LNCaP clone FGC (cell line): ENCODE results near the gene LPP.
A peak's percentile ranks its signal among the peaks of the same experiment; 100 is the strongest.

Experiments
- DNase-seq: peaks from one replicate; pipeline ENCODE4 v3.0.0-alpha.2; 2011; ENCODE audit warnings: low read depth
- H3K4me3 ChIP-seq: 2 replicates; pipeline ENCODE4 v1.5.1; 2011; ENCODE audit warnings: mild to moderate bottlenecking, low read depth, low read length, control low read depth
- CTCF ChIP-seq: IDR thresholded peaks from 2 replicates; pipeline ENCODE4 v1.5.1; 2012; ENCODE audit warnings: mild to moderate bottlenecking; ENCODE audit not compliant: control insufficient read depth, insufficient read depth; ENCODE audit errors: extremely low read depth

The LPP gene

GRCh38 chr3:188578576-188579363 is 424.8 kb downstream of the LPP start:
- H3K4me3 ChIP-seq: no peak overlapping the region
- no peak for DNase-seq
- TF ChIP-seq CTCF: no peak

GRCh38 chr3:188580223-188580622 is 426.3 kb downstream of the LPP start:
- TF ChIP-seq CTCF: no peak
- no peak overlapping the region for H3K4me3 ChIP-seq
- no peak for DNase-seq

- TF ChIP-seq CTCF: no peak
- H3K4me3 ChIP-seq: no peak overlapping the region
- no peak for DNase-seq
These were observed 426.7 kb downstream of the LPP start for GRCh38 chr3:188580659-188581058.

GRCh38 chr3:188581365-188581764 is 427.4 kb downstream of the LPP start:
- DNase-seq: no peak
- H3K4me3 ChIP-seq: no peak overlapping the region
- no peak for TF ChIP-seq CTCF

GRCh38 chr3:188581792-188582191 is 427.8 kb downstream of the LPP start:
- H3K4me3 ChIP-seq: no peak overlapping the region
- TF ChIP-seq CTCF: no peak
- no peak for DNase-seq

- no peak overlapping the region for H3K4me3 ChIP-seq
- TF ChIP-seq CTCF: no peak
- peak; percentile 64 for DNase-seq
These were observed 429.6 kb downstream of the LPP start for GRCh38 chr3:188583341-188584161.
